ENCODE data around the gene ENTPD3.
A peak's percentile ranks its signal among the peaks of the same experiment; 100 is the strongest.

The ENTPD3 gene

DNA sequence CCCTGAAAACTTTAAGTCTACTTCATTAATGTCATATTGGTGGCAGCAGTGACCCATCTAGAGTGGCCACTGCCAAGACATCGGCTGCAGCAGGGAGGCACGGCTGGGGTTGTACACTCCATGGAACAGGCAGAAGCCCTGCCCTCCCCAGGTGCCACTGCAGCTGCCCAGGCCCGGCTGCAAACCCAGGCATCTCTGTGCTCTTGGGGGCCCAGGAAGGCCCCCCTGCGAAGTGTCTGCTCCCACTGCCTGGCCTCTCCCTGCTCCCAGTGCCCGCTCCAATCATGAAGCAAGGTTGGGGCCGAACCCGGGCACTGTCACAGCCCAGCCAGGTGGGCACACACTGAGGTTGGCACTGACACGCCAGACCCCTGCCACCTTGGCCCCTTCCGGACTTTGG, 58.1 kb downstream of the ENTPD3 start:
- Histone ChIP-seq H3K27me3 (ENCODE audit: control insufficient read depth in 5 of 5, insufficient read depth in 4 of 5, low read length in 5 of 5) (no peaks in the 10 kb centered on the region), H3K36me3 (ENCODE audit: control insufficient read depth in 5 of 5, insufficient read depth in 5 of 5, low read length in 5 of 5) (peaks cover 9 to 23% (median 12%) of the 10 kb centered on the region in 5 donors), H3K9me3 (ENCODE audit: control insufficient read depth in 5 of 5, low read length in 5 of 5) (no peaks in the 10 kb centered on the region), H3K9ac (ENCODE audit: low read length in 5 of 5) (no peak overlapping the region), H3K4me3 (ENCODE audit: low read depth in 1 of 5, low read length in 5 of 5) (no peak overlapping the region), H3K4me1 (ENCODE audit: control insufficient read depth in 5 of 5, insufficient read depth in 5 of 5, low read length in 5 of 5) (no peaks in the 10 kb centered on the region), H3K27ac (ENCODE audit: low read depth, low read length) (no peak overlapping the region)

DNA sequence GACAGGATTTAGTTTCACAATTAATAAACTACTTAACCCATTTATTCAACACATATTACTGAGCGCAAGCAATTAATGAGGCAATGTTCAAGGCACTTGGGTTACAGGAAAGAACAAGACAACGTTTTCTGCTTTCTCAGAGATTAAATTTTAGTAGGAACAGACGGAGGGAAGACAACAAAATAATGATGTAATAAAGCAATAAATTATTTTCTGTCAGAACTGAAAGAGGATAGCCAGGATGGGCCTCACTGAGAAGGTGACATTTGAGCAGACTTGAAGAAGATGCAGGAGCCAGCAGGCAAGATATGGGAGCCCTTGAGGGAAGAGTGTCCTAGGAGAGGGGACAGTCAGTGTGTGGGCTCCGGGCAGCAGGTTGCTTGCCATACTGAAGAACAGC, 58.9 kb downstream of the ENTPD3 start:
- Histone ChIP-seq H3K27ac (ENCODE audit: low read depth, low read length) (no peak overlapping the region), H3K4me1 (ENCODE audit: control insufficient read depth in 5 of 5, insufficient read depth in 5 of 5, low read length in 5 of 5) (no peaks in the 10 kb centered on the region), H3K36me3 (ENCODE audit: control insufficient read depth in 5 of 5, insufficient read depth in 5 of 5, low read length in 5 of 5) (peaks cover 12 to 31% (median 14%) of the 10 kb centered on the region in 5 donors), H3K9ac (ENCODE audit: low read length in 5 of 5) (no peak overlapping the region), H3K9me3 (ENCODE audit: control insufficient read depth in 5 of 5, low read length in 5 of 5) (no peaks in the 10 kb centered on the region), H3K4me3 (ENCODE audit: low read depth in 1 of 5, low read length in 5 of 5) (no peak overlapping the region), H3K27me3 (ENCODE audit: control insufficient read depth in 5 of 5, insufficient read depth in 4 of 5, low read length in 5 of 5) (no peaks in the 10 kb centered on the region)

DNA sequence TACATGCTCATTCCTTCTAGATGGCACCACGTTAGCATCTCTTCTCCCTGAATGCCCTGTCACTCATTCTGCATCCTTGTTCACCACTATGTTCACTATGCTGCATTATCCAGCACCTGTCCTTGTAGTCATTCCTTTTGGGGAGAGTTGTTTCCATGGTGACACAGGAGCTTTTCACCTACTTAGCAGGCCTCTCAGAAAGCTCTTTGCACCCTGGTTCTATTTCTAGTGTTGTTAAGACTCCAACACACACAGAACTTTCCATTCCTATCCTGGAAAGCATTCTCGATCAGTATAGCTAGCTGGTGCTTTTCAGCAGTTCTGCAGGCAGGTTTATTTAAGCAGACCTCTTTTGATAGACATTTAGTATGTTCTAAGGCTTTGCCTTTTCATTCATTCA, 63.5 kb downstream of the ENTPD3 start:
- H3K27me3 ChIP-seq (ENCODE audit: control insufficient read depth in 5 of 5, insufficient read depth in 4 of 5, low read length in 5 of 5): no peaks in the 10 kb centered on the region
- no peaks in the 10 kb centered on the region for H3K9me3 ChIP-seq (ENCODE audit: control insufficient read depth in 5 of 5, low read length in 5 of 5)
- H3K36me3 ChIP-seq (ENCODE audit: control insufficient read depth in 5 of 5, insufficient read depth in 5 of 5, low read length in 5 of 5): peaks cover 12 to 27% (median 16%) of the 10 kb centered on the region in 5 donors
- peaks cover 0 to 17% (median 16%) of the 10 kb centered on the region in 5 donors for H3K4me1 ChIP-seq (ENCODE audit: control insufficient read depth in 5 of 5, insufficient read depth in 5 of 5, low read length in 5 of 5)
- H3K9ac ChIP-seq (ENCODE audit: low read length in 5 of 5): no peak overlapping the region
- H3K27ac ChIP-seq (ENCODE audit: low read depth, low read length): no peak overlapping the region
- H3K4me3 ChIP-seq (ENCODE audit: low read depth in 1 of 5, low read length in 5 of 5): no peak overlapping the region

DNA sequence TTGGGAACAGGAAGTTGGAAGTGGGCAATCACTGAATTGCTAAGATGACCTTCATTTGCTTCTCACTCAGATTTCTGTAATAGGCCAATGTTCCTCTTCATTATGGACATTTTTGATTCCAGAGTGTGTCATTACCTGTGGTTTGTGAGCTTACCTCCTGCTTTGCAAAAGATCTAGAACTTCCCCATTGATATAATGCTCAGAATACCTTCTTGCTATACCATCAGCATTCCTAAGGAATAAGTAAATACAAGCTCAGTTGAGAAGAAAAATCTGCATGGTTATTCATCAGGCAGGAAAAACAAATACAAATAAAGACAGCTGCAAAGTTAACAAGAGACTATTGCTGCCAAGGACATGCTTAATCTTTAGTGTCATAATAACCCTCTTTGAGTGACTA, 64.6 kb downstream of the ENTPD3 start:
- Histone ChIP-seq H3K9me3 (ENCODE audit: control insufficient read depth in 5 of 5, low read length in 5 of 5) (no peaks in the 10 kb centered on the region), H3K4me1 (ENCODE audit: control insufficient read depth in 5 of 5, insufficient read depth in 5 of 5, low read length in 5 of 5) (peaks cover 0 to 23% (median 22%) of the 10 kb centered on the region in 5 donors), H3K4me3 (ENCODE audit: low read depth in 1 of 5, low read length in 5 of 5) (no peak overlapping the region), H3K27me3 (ENCODE audit: control insufficient read depth in 5 of 5, insufficient read depth in 4 of 5, low read length in 5 of 5) (no peaks in the 10 kb centered on the region), H3K36me3 (ENCODE audit: control insufficient read depth in 5 of 5, insufficient read depth in 5 of 5, low read length in 5 of 5) (peaks cover 4 to 17% (median 6%) of the 10 kb centered on the region in 5 donors), H3K27ac (ENCODE audit: low read depth, low read length) (no peak overlapping the region), H3K9ac (ENCODE audit: low read length in 5 of 5) (no peak overlapping the region)

DNA sequence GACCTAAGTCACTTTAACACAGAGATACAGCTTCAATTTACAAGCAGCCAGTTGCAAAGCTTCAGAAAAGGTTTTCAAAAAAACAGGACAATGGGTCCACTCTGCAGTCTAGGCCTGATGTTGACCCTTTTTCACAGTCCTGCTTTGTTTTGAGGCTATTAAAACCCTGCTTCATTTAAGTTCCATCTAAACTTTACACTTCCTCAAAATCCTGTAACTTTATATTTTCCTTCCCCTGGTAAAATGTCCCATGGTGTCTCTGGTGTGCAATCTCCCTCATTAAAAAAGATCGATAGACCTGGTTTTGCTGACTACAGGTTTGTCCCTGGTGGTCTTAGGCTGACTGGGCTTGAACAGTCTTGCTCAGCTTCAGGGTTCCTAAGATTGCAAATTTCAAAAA, 65.1 kb downstream of the ENTPD3 start:
- H3K9ac ChIP-seq (ENCODE audit: low read length in 5 of 5): peak overlapping the region in 3 of 5 donors; percentile 82 to 94 (median 85)
- H3K36me3 ChIP-seq (ENCODE audit: control insufficient read depth in 5 of 5, insufficient read depth in 5 of 5, low read length in 5 of 5): peaks cover 4 to 16% (median 6%) of the 10 kb centered on the region in 5 donors
- no peaks in the 10 kb centered on the region for H3K9me3 ChIP-seq (ENCODE audit: control insufficient read depth in 5 of 5, low read length in 5 of 5)
- H3K27ac ChIP-seq (ENCODE audit: low read depth, low read length): peak overlapping the region; percentile 90
- peaks cover 0 to 25% (median 23%) of the 10 kb centered on the region in 5 donors for H3K4me1 ChIP-seq (ENCODE audit: control insufficient read depth in 5 of 5, insufficient read depth in 5 of 5, low read length in 5 of 5)
- no peaks in the 10 kb centered on the region for H3K27me3 ChIP-seq (ENCODE audit: control insufficient read depth in 5 of 5, insufficient read depth in 4 of 5, low read length in 5 of 5)
- H3K4me3 ChIP-seq (ENCODE audit: low read depth in 1 of 5, low read length in 5 of 5): peak overlapping the region in 4 of 5 donors; percentile 80 to 99 (median 95)

DNA sequence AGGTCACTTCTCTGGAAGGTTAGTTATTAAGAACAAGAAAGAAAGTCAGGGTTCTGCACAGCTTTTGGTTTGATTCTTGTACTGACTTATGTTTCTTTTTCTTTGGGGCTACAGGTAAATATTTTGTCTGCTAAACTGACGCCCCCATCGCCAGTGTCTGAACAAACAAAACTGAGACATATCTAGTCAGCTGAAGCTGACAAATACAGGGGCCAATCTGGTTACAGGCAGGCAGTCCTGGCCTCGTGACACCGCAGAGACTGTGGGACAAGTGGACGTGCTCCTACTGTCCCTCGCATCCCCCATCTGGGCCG, 65.5 kb downstream of the ENTPD3 start:
- peak overlapping the region; percentile 76 to 94 (median 85) for H3K9ac ChIP-seq (ENCODE audit: low read length in 5 of 5)

DNA sequence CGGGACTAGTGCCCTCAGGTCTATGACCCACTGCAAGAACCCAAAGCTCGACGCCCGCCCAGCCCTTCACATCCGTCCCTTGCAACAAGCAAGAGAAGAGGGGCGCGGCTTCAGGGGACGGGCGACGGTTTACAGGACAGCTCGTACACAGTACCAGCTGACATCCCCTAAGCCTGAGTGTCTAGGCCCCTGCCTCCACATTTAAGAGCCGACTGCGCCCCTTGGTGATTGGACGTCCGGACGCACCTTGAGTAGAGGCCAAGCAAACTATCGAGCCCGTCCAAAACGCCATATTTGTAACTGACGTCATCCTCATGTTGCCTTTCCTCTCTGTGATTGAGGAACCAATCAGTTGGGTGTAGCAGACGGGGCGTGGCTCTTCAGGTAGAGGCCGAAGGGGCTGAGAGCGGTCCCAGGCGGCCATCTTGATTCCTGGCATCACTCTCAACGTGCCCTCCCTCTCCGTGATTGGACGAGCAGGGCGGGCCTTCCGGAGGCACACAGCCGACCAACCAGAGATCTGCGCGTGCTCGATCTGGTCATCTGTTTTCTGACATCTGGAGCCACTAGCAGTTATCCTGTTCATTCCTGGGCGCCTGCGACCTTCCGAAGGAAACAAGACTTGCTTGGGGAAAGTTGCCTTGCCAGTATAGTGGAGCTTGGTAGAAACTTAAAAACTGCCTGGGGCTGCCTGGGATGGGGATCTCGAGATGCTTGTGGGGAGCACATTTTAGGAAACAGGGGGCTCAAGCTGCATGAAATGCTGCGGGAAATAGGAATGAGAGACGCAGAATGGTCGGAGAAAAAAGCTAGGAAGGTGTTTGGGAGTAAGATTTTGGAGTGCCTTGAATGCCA, 66.1 kb downstream of the ENTPD3 start:
- peaks cover 0 to 32% (median 30%) of the 10 kb centered on the region in 5 donors for H3K4me1 ChIP-seq (ENCODE audit: control insufficient read depth in 5 of 5, insufficient read depth in 5 of 5, low read length in 5 of 5)
- H3K36me3 ChIP-seq (ENCODE audit: control insufficient read depth in 5 of 5, insufficient read depth in 5 of 5, low read length in 5 of 5): peaks cover 2 to 16% (median 6%) of the 10 kb centered on the region in 5 donors
- no peaks in the 10 kb centered on the region for H3K9me3 ChIP-seq (ENCODE audit: control insufficient read depth in 5 of 5, low read length in 5 of 5)
- H3K27ac ChIP-seq (ENCODE audit: low read depth, low read length): peak overlapping the region; percentile 90
- no peaks in the 10 kb centered on the region for H3K27me3 ChIP-seq (ENCODE audit: control insufficient read depth in 5 of 5, insufficient read depth in 4 of 5, low read length in 5 of 5)
- peak overlapping the region; percentile 76 to 94 (median 85) for H3K9ac ChIP-seq (ENCODE audit: low read length in 5 of 5)
- peak overlapping the region; percentile 80 to 99 (median 95) for H3K4me3 ChIP-seq (ENCODE audit: low read depth in 1 of 5, low read length in 5 of 5)

More for the DNA sequence above, 65.5 kb downstream of the ENTPD3 start:
- H3K4me1 ChIP-seq (ENCODE audit: control insufficient read depth in 5 of 5, insufficient read depth in 5 of 5, low read length in 5 of 5): peaks cover 0 to 26% (median 24%) of the 10 kb centered on the region in 5 donors
- H3K27ac ChIP-seq (ENCODE audit: low read depth, low read length): peak overlapping the region; percentile 90
- no peaks in the 10 kb centered on the region for H3K27me3 ChIP-seq (ENCODE audit: control insufficient read depth in 5 of 5, insufficient read depth in 4 of 5, low read length in 5 of 5)
- no peaks in the 10 kb centered on the region for H3K9me3 ChIP-seq (ENCODE audit: control insufficient read depth in 5 of 5, low read length in 5 of 5)
- peak overlapping the region; percentile 80 to 99 (median 95) for H3K4me3 ChIP-seq (ENCODE audit: low read depth in 1 of 5, low read length in 5 of 5)
- H3K36me3 ChIP-seq (ENCODE audit: control insufficient read depth in 5 of 5, insufficient read depth in 5 of 5, low read length in 5 of 5): peaks cover 4 to 16% (median 6%) of the 10 kb centered on the region in 5 donors

DNA sequence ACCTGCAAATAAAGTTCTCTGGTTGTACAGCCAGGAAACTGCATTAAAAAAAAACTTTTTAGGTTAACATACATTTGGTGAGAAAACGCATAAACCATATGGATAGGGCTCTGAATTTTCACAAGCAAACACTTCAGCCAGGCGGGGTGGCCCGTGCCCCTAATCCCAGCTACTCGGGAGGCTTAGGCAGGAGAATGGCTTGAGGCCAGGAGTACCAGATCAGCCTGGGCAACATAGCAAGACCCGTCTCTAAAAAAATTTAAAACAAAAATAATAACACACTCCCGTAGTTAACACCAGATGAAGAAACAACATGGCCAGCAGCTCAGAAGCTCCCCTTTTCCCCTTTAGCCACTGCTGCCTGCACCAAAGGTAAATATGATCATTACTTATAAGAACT, 66.9 kb downstream of the ENTPD3 start:
- no peaks in the 10 kb centered on the region for H3K27me3 ChIP-seq (ENCODE audit: control insufficient read depth in 5 of 5, insufficient read depth in 4 of 5, low read length in 5 of 5)
- peaks cover 0 to 39% (median 36%) of the 10 kb centered on the region in 5 donors for H3K4me1 ChIP-seq (ENCODE audit: control insufficient read depth in 5 of 5, insufficient read depth in 5 of 5, low read length in 5 of 5)
- peak overlapping the region in 3 of 5 donors; percentile 56 to 94 (median 84) for H3K9ac ChIP-seq (ENCODE audit: low read length in 5 of 5)
- H3K9me3 ChIP-seq (ENCODE audit: control insufficient read depth in 5 of 5, low read length in 5 of 5): no peaks in the 10 kb centered on the region
- H3K36me3 ChIP-seq (ENCODE audit: control insufficient read depth in 5 of 5, insufficient read depth in 5 of 5, low read length in 5 of 5): peaks cover under 1 to 24% (median 12%) of the 10 kb centered on the region in 5 donors
- peak overlapping the region; percentile 83 for H3K27ac ChIP-seq (ENCODE audit: low read depth, low read length)
- H3K4me3 ChIP-seq (ENCODE audit: low read depth in 1 of 5, low read length in 5 of 5): peak overlapping the region in 1 of 5 donors; percentile 95

DNA sequence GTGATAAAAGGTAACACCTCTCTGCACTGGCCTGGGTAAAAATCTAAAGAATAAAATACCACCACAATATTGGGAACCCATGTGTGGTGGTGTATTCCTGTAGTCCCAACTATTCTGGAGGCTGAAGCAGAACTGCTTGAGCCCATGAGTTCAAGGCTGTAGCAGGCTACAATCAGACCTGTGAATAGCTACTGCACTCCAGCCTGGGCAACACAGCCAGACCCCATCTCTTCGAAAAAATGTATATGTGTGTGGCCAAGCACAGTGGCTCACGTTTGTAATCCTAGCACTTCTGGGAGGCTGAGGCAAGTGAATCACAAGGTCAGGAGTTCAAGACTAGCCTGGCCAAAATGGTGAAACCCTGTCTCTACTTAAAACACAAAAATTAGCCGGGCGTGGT, 68.3 kb downstream of the ENTPD3 start:
- Histone ChIP-seq H3K36me3 (ENCODE audit: control insufficient read depth in 5 of 5, insufficient read depth in 5 of 5, low read length in 5 of 5) (peaks cover 4 to 29% (median 20%) of the 10 kb centered on the region in 5 donors), H3K9me3 (ENCODE audit: control insufficient read depth in 5 of 5, low read length in 5 of 5) (no peaks in the 10 kb centered on the region), H3K27me3 (ENCODE audit: control insufficient read depth in 5 of 5, insufficient read depth in 4 of 5, low read length in 5 of 5) (no peaks in the 10 kb centered on the region), H3K4me1 (ENCODE audit: control insufficient read depth in 5 of 5, insufficient read depth in 5 of 5, low read length in 5 of 5) (peaks cover 0 to 39% (median 36%) of the 10 kb centered on the region in 5 donors), H3K9ac (ENCODE audit: low read length in 5 of 5) (no peak overlapping the region), H3K4me3 (ENCODE audit: low read depth in 1 of 5, low read length in 5 of 5) (no peak overlapping the region), H3K27ac (ENCODE audit: low read depth, low read length) (no peak overlapping the region)

DNA sequence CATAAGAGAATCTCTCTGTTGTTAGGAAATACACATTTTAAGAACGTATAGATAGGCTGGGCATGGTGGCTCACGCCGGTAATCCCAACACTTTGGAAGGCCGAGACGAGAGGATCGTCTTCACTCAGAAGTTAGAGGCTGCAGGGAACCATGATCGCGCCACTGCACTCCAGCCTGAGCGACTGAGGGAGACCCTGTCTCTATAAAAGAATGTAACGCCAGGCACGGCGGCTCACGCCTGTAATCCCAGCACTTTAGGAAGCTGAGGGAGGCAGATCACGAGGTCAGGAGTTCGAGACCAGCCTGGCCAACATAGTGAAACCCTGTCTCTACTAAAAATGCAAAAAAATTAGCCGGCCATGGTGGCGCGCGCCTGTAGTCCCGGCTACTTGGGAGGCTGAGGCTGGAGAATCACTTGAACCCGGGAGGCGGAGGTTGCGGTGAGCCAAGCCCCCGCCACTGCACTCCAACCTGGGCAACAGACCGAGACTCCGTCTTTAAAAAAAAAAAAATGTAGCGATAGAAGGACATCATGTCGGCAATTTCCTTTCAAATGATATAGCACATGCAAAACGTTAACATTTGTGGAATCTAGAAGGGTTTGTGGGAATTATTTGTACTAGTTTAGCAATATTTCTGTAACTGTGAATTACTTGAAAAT, 69.4 kb downstream of the ENTPD3 start:
- peak overlapping the region; percentile 79 to 96 (median 88) for H3K9ac ChIP-seq (ENCODE audit: low read length in 5 of 5)
- H3K36me3 ChIP-seq (ENCODE audit: control insufficient read depth in 5 of 5, insufficient read depth in 5 of 5, low read length in 5 of 5): peaks cover 4 to 29% (median 27%) of the 10 kb centered on the region in 5 donors
- H3K27ac ChIP-seq (ENCODE audit: low read depth, low read length): peak overlapping the region; percentile 82
- no peaks in the 10 kb centered on the region for H3K27me3 ChIP-seq (ENCODE audit: control insufficient read depth in 5 of 5, insufficient read depth in 4 of 5, low read length in 5 of 5)
- no peaks in the 10 kb centered on the region for H3K9me3 ChIP-seq (ENCODE audit: control insufficient read depth in 5 of 5, low read length in 5 of 5)
- H3K4me1 ChIP-seq (ENCODE audit: control insufficient read depth in 5 of 5, insufficient read depth in 5 of 5, low read length in 5 of 5): peaks cover 0 to 39% (median 36%) of the 10 kb centered on the region in 5 donors
- peak overlapping the region; percentile 73 to 96 (median 95) for H3K4me3 ChIP-seq (ENCODE audit: low read depth in 1 of 5, low read length in 5 of 5)

Measured in subcutaneous abdominal adipose tissue (tissue), 5 donors.